SK-N-SH treated with all-trans-retinoic acid at 6 μM for 48 hours (cell line): ENCODE results near the gene SMIM15.

ENCODE experiments used
- CREB5 ChIP-seq: fragments of 250-450 bp; sonication (Bioruptor Pico); IDR thresholded peaks from 2 replicates; pipeline ENCODE4 v1.5.1; 2020; ENCODE audit warnings: low read depth, mild to moderate bottlenecking, moderate library complexity
- ESRRG ChIP-seq: fragments of 250-450 bp; sonication (Bioruptor Pico); IDR thresholded peaks from 2 replicates; pipeline ENCODE4 v1.6.1; 2021; ENCODE audit warnings: mild to moderate bottlenecking
- GLIS3 ChIP-seq: fragments of 250-450 bp; sonication (Bioruptor Pico); IDR thresholded peaks from 2 replicates; pipeline ENCODE4 v1.5.0; 2020; ENCODE audit warnings: mild to moderate bottlenecking, moderate library complexity
- OSR1 ChIP-seq: fragments of 250-450 bp; sonication (Bioruptor Pico); IDR thresholded peaks from 2 replicates; pipeline ENCODE4 v1.8.0; 2022; ENCODE audit warnings: moderate library complexity, mild to moderate bottlenecking, inconsistent platforms
- ZFP30 ChIP-seq: fragments of 450-650 bp; formaldehyde crosslinking; IDR thresholded peaks from 2 replicates; pipeline ENCODE4 v1.5.0; 2022; ENCODE audit warnings: mild to moderate bottlenecking, moderate library complexity

GRCh38 chr5:61139931-61140330 lies 22.3 kb downstream of the SMIM15 start:
- TF ChIP-seq CREB5 (CRISPR knock-in tag) (no peak), GLIS3 (CRISPR knock-in tag) (no peak), OSR1 (CRISPR knock-in tag) (no peak), ZFP30 (CRISPR knock-in tag) (no peak), ESRRG (no peak)
